Esophagus muscularis mucosa (tissue), 4 donors: ENCODE data around the gene LSM14B. TPM values are rescaled to one million over a fixed set of nuclear protein-coding genes. Genes with fewer than 3 reads are reported as not detected.

Experiments used
- DNase-seq: peaks from one replicate; pipeline ENCODE4 v3.0.0-alpha.2; 2017; ENCODE audit errors: extremely low spot score
- H3K27ac ChIP-seq, 4 donors: fragments of 200-600 bp; sonication (generic); replicated peaks in 1 of 4; 1 replicate in 3 of 4; 2 replicates in 1 of 4; pipeline ENCODE4 v1.5.1; 2016 to 2019; ENCODE audit warnings: mild to moderate bottlenecking in 1 of 4
- H3K27me3 ChIP-seq, 4 donors: fragments of 200-600 bp; sonication (generic); one replicate each; pipeline versions ENCODE4 v1.5.1 to v1.6.0; 2016 to 2019
- H3K36me3 ChIP-seq, 4 donors: fragments of 200-600 bp; sonication (generic); one replicate each; pipeline ENCODE4 v1.5.1; 2016 to 2019
- H3K4me1 ChIP-seq, 4 donors: fragments of 200-600 bp; sonication (generic); one replicate each; pipeline ENCODE4 v1.5.1; 2016 to 2019
- H3K4me3 ChIP-seq, 4 donors: fragments of 200-600 bp; sonication (generic); 1 replicate in 2 of 4; 2 replicates in 2 of 4; pipeline ENCODE4 v1.5.1; 2016 to 2019; ENCODE audit warnings: mild to moderate bottlenecking in 4 of 4, moderate library complexity in 1 of 4
- H3K9me3 ChIP-seq, 4 donors: fragments of 200-600 bp; sonication (generic); 1 replicate in 3 of 4; 2 replicates in 1 of 4; pipeline ENCODE4 v1.5.1; 2016 to 2019
- CTCF ChIP-seq, 3 experiments: fragments of 200-600 bp in 2 of 3; fragments of 450-650 bp in 1 of 3; sonication (generic) in 2 of 3; IDR thresholded peaks; one replicate each; pipeline ENCODE4 v1.5.1; 2017 to 2019; ENCODE audit warnings: antibody characterized with exemption in 3 of 3, mild to moderate bottlenecking in 2 of 3, moderate library complexity in 1 of 3
- EP300 ChIP-seq: sonication (generic); formaldehyde crosslinking; IDR thresholded peaks from one replicate; pipeline ENCODE4 v1.6.1; 2017; ENCODE audit warnings: antibody characterized with exemption
- POLR2A ChIP-seq: fragments of 450-650 bp; IDR thresholded peaks from one replicate; pipeline ENCODE4 v1.6.1; 2017; ENCODE audit warnings: antibody characterized with exemption, moderate library complexity, mild to moderate bottlenecking, low read depth
- POLR2AphosphoS5 ChIP-seq, 2 donors: sonication (generic); formaldehyde crosslinking; IDR thresholded peaks; one replicate each; pipeline ENCODE4 v1.6.1; 2017; ENCODE audit warnings: antibody characterized with exemption in 2 of 2
- WGBS: methylation state at CpG from one replicate; pipeline ENCODE4 v1.1.5; 2018; 5-methylcytosine and 5-hydroxymethylcytosine counted together
- intact Hi-C: fragments of 100-400 bp; cut with DNase I; formaldehyde crosslinking; loops from one replicate; pipeline ENCODE4 v1.15.1; 2023
- total RNA-seq, 4 donors: library from RNA; depleted of rRNA; stranded (reverse); fragments of >200 nt; gene quantifications; one replicate each; pipeline versions ENCODE4 v1.1.0 to v1.2.1, GENCODE V29; 2016

The LSM14B gene
- total RNA-seq, 4 donors from 2014 or later = 24.9 to 38.8 (median 32.4) TPM

- Histone ChIP-seq H3K36me3 (peaks cover 13 to 20% (median 18%) of the 10 kb centered on the region in 4 donors), H3K27ac (peak overlapping the region; percentile 91 to 98 (median 96)), H3K4me3 (peak overlapping the region; percentile 86 to 99 (median 93)), H3K27me3 (peaks cover 0 to 32% (median 2%) of the 10 kb centered on the region in 4 donors), H3K4me1 (peaks cover 26 to 46% (median 31%) of the 10 kb centered on the region in 4 donors), H3K9me3 (no peaks in the 10 kb centered on the region)
- DNase-seq = peak; percentile 93
- WGBS = 23% methylated on average over 43 of the region's 45 CpGs
- TF ChIP-seq CTCF (IDR thresholded peaks at IDR 0.05) = no peak
- TF ChIP-seq EP300 = no peak
- TF ChIP-seq POLR2A = peak; percentile 46
- TF ChIP-seq POLR2AphosphoS5 (IDR thresholded peaks at IDR 0.05) = peak; percentile 64 to 74
- intact Hi-C loops = no loop called here
Observed at GRCh38 chr20:62120990-62121775, 1.1 kb upstream of the LSM14B start.

GRCh38 chr20:62122654-62123449 is 577 bp downstream of the LSM14B start:
- Histone ChIP-seq H3K27me3 (peaks cover 0 to 17% (median under 1%) of the 10 kb centered on the region in 4 donors), H3K4me3 (peak overlapping the region; percentile 86 to 99 (median 93)), H3K36me3 (peaks cover 20 to 36% (median 35%) of the 10 kb centered on the region in 4 donors), H3K9me3 (no peaks in the 10 kb centered on the region), H3K4me1 (peaks cover 26 to 42% (median 33%) of the 10 kb centered on the region in 4 donors), H3K27ac (peak overlapping the region; percentile 91 to 98 (median 96))
- WGBS = 0% methylated on average over 8 of the region's 77 CpGs
- TF ChIP-seq POLR2A (no peak), CTCF (IDR thresholded peaks at IDR 0.05) (no peak), EP300 (no peak), POLR2AphosphoS5 (IDR thresholded peaks at IDR 0.05) (no peak)
- DNase-seq = no peak
- intact Hi-C loops = no loop called here

- peaks cover 0 to 10% (median 0%) of the 10 kb centered on the region in 4 donors for H3K27me3 ChIP-seq
- peaks cover 20 to 44% (median 42%) of the 10 kb centered on the region in 4 donors for H3K36me3 ChIP-seq
- peaks cover 26 to 42% (median 30%) of the 10 kb centered on the region in 4 donors for H3K4me1 ChIP-seq
- H3K27ac ChIP-seq = peak overlapping the region; percentile 91 to 98 (median 96)
- 35% methylated on average over 11 of the region's 19 CpGs for WGBS
- DNase-seq = no peak
- intact Hi-C loops = no loop called here
- peak overlapping the region; percentile 86 to 99 (median 93) for H3K4me3 ChIP-seq
- no peak for TF ChIP-seq EP300
- peak; percentile 63 to 73 for TF ChIP-seq POLR2AphosphoS5 (IDR thresholded peaks at IDR 0.05)
- no peaks in the 10 kb centered on the region for H3K9me3 ChIP-seq
Observed at GRCh38 chr20:62123450-62124118, 1.3 kb downstream of the LSM14B start.

GRCh38 chr20:62126141-62126540 is 3.9 kb downstream of the LSM14B start:
- intact Hi-C loops = no loop called here
- Histone ChIP-seq H3K4me3 (no peak overlapping the region), H3K27ac (no peak overlapping the region), H3K36me3 (peaks cover 40 to 69% (median 67%) of the 10 kb centered on the region in 4 donors), H3K27me3 (no peaks in the 10 kb centered on the region), H3K9me3 (no peaks in the 10 kb centered on the region), H3K4me1 (peaks cover 12 to 32% (median 20%) of the 10 kb centered on the region in 4 donors)
- no peak for DNase-seq
- TF ChIP-seq CTCF (IDR thresholded peaks at IDR 0.05) (no peak), EP300 (no peak)
- 92% methylated on average over 20 of the region's 20 CpGs for WGBS
